Skeletal muscle satellite cell (primary cell): Measurements from ENCODE around the gene AQP10.
A peak's percentile ranks its signal among the peaks of the same experiment; 100 is the strongest.
"Not testable (repeated sequence)": the region's sequence is repeated elsewhere in the genome, so short reads cannot be mapped to it uniquely, and the experiment has no call there.

Source experiments
- H3K27me3 ChIP-seq: 2 replicates; pipeline ENCODE4 v1.7.0; 2013; ENCODE audit warnings: low read length; ENCODE audit not compliant: control insufficient read depth, insufficient read depth
- H3K36me3 ChIP-seq: 2 replicates; pipeline ENCODE4 v1.7.0; 2013; ENCODE audit warnings: mild to moderate bottlenecking, control low read depth, low read length; ENCODE audit not compliant: insufficient read depth
- H3K4me1 ChIP-seq: 2 replicates; pipeline ENCODE4 v1.7.0; 2013; ENCODE audit warnings: low read length; ENCODE audit not compliant: control insufficient read depth, insufficient read depth
- H3K4me2 ChIP-seq: 2 replicates; pipeline ENCODE4 v1.7.0; 2013; ENCODE audit warnings: mild to moderate bottlenecking, low read length
- H3K4me3 ChIP-seq: 2 replicates; pipeline ENCODE4 v1.7.0; 2013; ENCODE audit warnings: low read length
- H3K9ac ChIP-seq: 2 replicates; pipeline ENCODE4 v1.7.0; 2013; ENCODE audit warnings: mild to moderate bottlenecking, low read depth, low read length, moderate library complexity
- H3K9me3 ChIP-seq: replicated peaks from 2 replicates; pipeline ENCODE4 v1.7.0; 2013; ENCODE audit warnings: mild to moderate bottlenecking, control low read depth, low read length

Gene AQP10

GRCh38 chr1:154348429-154349076 lies 27.7 kb downstream of the AQP10 start:
- H3K27me3 ChIP-seq: no peaks in the 10 kb centered on the region
- no peak overlapping the region for H3K4me3 ChIP-seq
- no peak overlapping the region for H3K4me2 ChIP-seq
- H3K4me1 ChIP-seq: peaks cover 19% of the 10 kb centered on the region
- H3K36me3 ChIP-seq: peaks cover 55% of the 10 kb centered on the region
- no peaks in the 10 kb centered on the region for H3K9me3 ChIP-seq
- H3K9ac ChIP-seq: no peak overlapping the region

- Histone ChIP-seq H3K4me3 (no peak overlapping the region), H3K4me1 (peaks cover 22% of the 10 kb centered on the region), H3K4me2 (no peak overlapping the region), H3K9me3 (no peaks in the 10 kb centered on the region), H3K9ac (no peak overlapping the region), H3K36me3 (peaks cover 50% of the 10 kb centered on the region), H3K27me3 (no peaks in the 10 kb centered on the region)
Measured at GRCh38 chr1:154349121-154349520, 28.2 kb downstream of the AQP10 start.

- Histone ChIP-seq H3K9me3 (no peaks in the 10 kb centered on the region), H3K36me3 (peaks cover 37% of the 10 kb centered on the region), H3K4me2 (no peak overlapping the region), H3K27me3 (no peaks in the 10 kb centered on the region), H3K4me3 (no peak overlapping the region), H3K4me1 (peaks cover 22% of the 10 kb centered on the region), H3K9ac (no peak overlapping the region)
Measured at GRCh38 chr1:154350383-154350782, 29.5 kb downstream of the AQP10 start.

GRCh38 chr1:154351363-154352068 lies 30.6 kb downstream of the AQP10 start:
- Histone ChIP-seq H3K36me3 (peaks cover 26% of the 10 kb centered on the region), H3K27me3 (peaks cover 7% of the 10 kb centered on the region), H3K9ac (no peak overlapping the region), H3K4me1 (peaks cover 22% of the 10 kb centered on the region), H3K4me3 (no peak overlapping the region), H3K9me3 (no peaks in the 10 kb centered on the region), H3K4me2 (no peak overlapping the region)

- H3K9ac ChIP-seq: no peak overlapping the region
- peak overlapping the region; percentile 90 for H3K4me2 ChIP-seq
- peaks cover 19% of the 10 kb centered on the region for H3K4me1 ChIP-seq
- H3K36me3 ChIP-seq: peaks cover 24% of the 10 kb centered on the region
- peak overlapping the region; percentile 64 for H3K4me3 ChIP-seq
- peaks cover 10% of the 10 kb centered on the region for H3K27me3 ChIP-seq
- no peaks in the 10 kb centered on the region for H3K9me3 ChIP-seq
Measured at GRCh38 chr1:154352245-154352580, 31.3 kb downstream of the AQP10 start.

- Histone ChIP-seq H3K36me3 (peaks cover 20% of the 10 kb centered on the region), H3K27me3 (peaks cover 10% of the 10 kb centered on the region), H3K4me2 (peak overlapping the region; percentile 90), H3K4me1 (peaks cover 18% of the 10 kb centered on the region), H3K9ac (peak overlapping the region; percentile 34), H3K9me3 (no peaks in the 10 kb centered on the region), H3K4me3 (peak overlapping the region; percentile 64)
Measured at GRCh38 chr1:154352581-154353459, 31.9 kb downstream of the AQP10 start.

GRCh38 chr1:154353460-154353904 lies 32.6 kb downstream of the AQP10 start:
- H3K9me3 ChIP-seq: no peaks in the 10 kb centered on the region
- H3K4me3 ChIP-seq: no peak overlapping the region
- peak overlapping the region; percentile 90 for H3K4me2 ChIP-seq
- peaks cover 13% of the 10 kb centered on the region for H3K36me3 ChIP-seq
- H3K9ac ChIP-seq: no peak overlapping the region
- peaks cover 18% of the 10 kb centered on the region for H3K4me1 ChIP-seq
- H3K27me3 ChIP-seq: peaks cover 10% of the 10 kb centered on the region

- peaks cover 10% of the 10 kb centered on the region for H3K27me3 ChIP-seq
- H3K4me1 ChIP-seq: peaks cover 18% of the 10 kb centered on the region
- H3K4me2 ChIP-seq: no peak overlapping the region
- no peak overlapping the region for H3K4me3 ChIP-seq
- no peak overlapping the region for H3K9ac ChIP-seq
- H3K9me3 ChIP-seq: no peaks in the 10 kb centered on the region
- H3K36me3 ChIP-seq: peaks cover 9% of the 10 kb centered on the region
Measured at GRCh38 chr1:154353966-154354365, 33.1 kb downstream of the AQP10 start.

GRCh38 chr1:154358519-154358918 lies 37.6 kb downstream of the AQP10 start:
- H3K4me2 ChIP-seq: no peak overlapping the region
- H3K27me3 ChIP-seq: peaks cover 15% of the 10 kb centered on the region
- no peak overlapping the region for H3K4me3 ChIP-seq
- no peak overlapping the region for H3K9ac ChIP-seq
- no peaks in the 10 kb centered on the region for H3K9me3 ChIP-seq
- peaks cover 3% of the 10 kb centered on the region for H3K4me1 ChIP-seq
- no peaks in the 10 kb centered on the region for H3K36me3 ChIP-seq

GRCh38 chr1:154360288-154360687 lies 39.4 kb downstream of the AQP10 start:
- Histone ChIP-seq H3K36me3 (no peaks in the 10 kb centered on the region), H3K27me3 (peaks cover 18% of the 10 kb centered on the region)

GRCh38 chr1:154360881-154361280 lies 40.0 kb downstream of the AQP10 start:
- H3K36me3 ChIP-seq, H3K4me2 ChIP-seq, H3K9me3 ChIP-seq, H3K4me3 ChIP-seq, H3K9ac ChIP-seq, H3K4me1 ChIP-seq: not testable (repeated sequence)
- H3K27me3 ChIP-seq: peaks cover 18% of the 10 kb centered on the region

More at GRCh38 chr1:154360288-154360687, 39.4 kb downstream of the AQP10 start:
- H3K4me3 ChIP-seq: no peak overlapping the region
- no peaks in the 10 kb centered on the region for H3K9me3 ChIP-seq
- no peak overlapping the region for H3K9ac ChIP-seq
- no peaks in the 10 kb centered on the region for H3K4me1 ChIP-seq
- H3K4me2 ChIP-seq: no peak overlapping the region
